A673 (cell line): ENCODE measurements around the gene SLC38A4. TPM values are rescaled to one million over a fixed set of nuclear protein-coding genes. Genes with fewer than 3 reads are reported as not detected.

Source experiments
- BruUV-seq: library from RNA; stranded (reverse); fragments of 400-500 nt; replicated peaks from 2 replicates; lab custom pipeline; 2021; lab: Mats Ljungman, UMichigan
- CTCF ChIA-PET: fragments of 300-600 bp; sonication (Branson Sonifier 250); formaldehyde crosslinking; loops from one replicate; lab custom pipeline; 2022; ENCODE audit warnings: antibody characterized with exemption; lab: Charles Lee
- POLR2A ChIA-PET: fragments of 300-600 bp; sonication (Branson Sonifier 250); formaldehyde crosslinking; loops from one replicate; lab custom pipeline; 2022; ENCODE audit warnings: antibody characterized with exemption; ENCODE audit not compliant: low non-redundant PET; lab: Charles Lee
- DNase-seq: peaks from one replicate; pipeline ENCODE4 v3.0.0-alpha.2; 2015; ENCODE audit warnings: low spot score
- H3K27ac ChIP-seq: fragments of 200-600 bp; sonication (generic); 2 replicates; pipeline ENCODE4 v1.5.1; 2016; ENCODE audit warnings: mixed run types, low read depth, mild to moderate bottlenecking, mixed read lengths, antibody characterized with exemption, low read length; ENCODE audit not compliant: poor library complexity, severe bottlenecking
- H3K27me3 ChIP-seq: fragments of 200-600 bp; sonication (generic); replicated peaks from 2 replicates; pipeline ENCODE4 v1.6.1; 2017; ENCODE audit warnings: mixed run types, low read depth, mild to moderate bottlenecking, mixed read lengths, antibody characterized with exemption, low read length; ENCODE audit not compliant: insufficient read depth, poor library complexity
- H3K36me3 ChIP-seq: fragments of 200-600 bp; sonication (generic); 2 replicates; pipeline ENCODE4 v1.6.1; 2016; ENCODE audit warnings: mixed run types, mild to moderate bottlenecking, mixed read lengths, antibody characterized with exemption, low read length; ENCODE audit not compliant: insufficient read depth, poor library complexity, severe bottlenecking
- H3K4me1 ChIP-seq: fragments of 200-600 bp; sonication (generic); 2 replicates; pipeline ENCODE4 v1.6.1; 2017; ENCODE audit warnings: mixed run types, mild to moderate bottlenecking, mixed read lengths, antibody characterized with exemption, low read length; ENCODE audit not compliant: insufficient read depth, poor library complexity, severe bottlenecking
- H3K4me3 ChIP-seq: fragments of 200-600 bp; sonication (generic); 2 replicates; pipeline ENCODE4 v1.5.1; 2016; ENCODE audit warnings: low read depth, mixed run types, mild to moderate bottlenecking, mixed read lengths, low read length; ENCODE audit not compliant: poor library complexity, severe bottlenecking
- H3K9me3 ChIP-seq: fragments of 200-600 bp; sonication (generic); 2 replicates; pipeline ENCODE4 v1.6.1; 2016; ENCODE audit warnings: mixed run types, low read depth, mild to moderate bottlenecking, mixed read lengths, antibody characterized with exemption, low read length; ENCODE audit not compliant: poor library complexity, severe bottlenecking
- CTCF ChIP-seq: fragments of 300-800, 200-600 bp; sonication (generic); conservative IDR thresholded peaks from 2 replicates; pipeline ENCODE4 v1.5.1; 2017; ENCODE audit warnings: low read depth, mild to moderate bottlenecking, antibody characterized with exemption, low read length, moderate library complexity, mixed read lengths
- EZH2 ChIP-seq: fragments of 200-600 bp; sonication (generic); IDR thresholded peaks from 2 replicates; pipeline ENCODE4 v1.6.1; 2017; ENCODE audit warnings: borderline replicate concordance, low read depth, mild to moderate bottlenecking, mixed read lengths, antibody characterized with exemption, low read length; ENCODE audit not compliant: poor library complexity, severe bottlenecking
- intact Hi-C: fragments of 100-400 bp; cut with micrococcal nuclease; formaldehyde crosslinking; loops from one replicate; pipeline ENCODE4 v1.10.0; 2022; ENCODE audit not compliant: unreplicated experiment
- total RNA-seq: library from RNA; stranded (reverse); gene quantifications from 2 replicates; pipeline ENCODE4 v1.2.3, GENCODE V29; 2021

Gene SLC38A4
- total RNA-seq, 1 experiment from 2014 or later, result 0.58 TPM

- H3K36me3 ChIP-seq, result no peaks in the 10 kb centered on the region
- ChIA-PET POLR2A (no interaction called here), CTCF (no interaction called here)
- DNase-seq, result no peak
- no peak overlapping the region for H3K27ac ChIP-seq
- H3K27me3 ChIP-seq, result peaks cover 53% of the 10 kb centered on the region
- intact Hi-C loops, result no loop called here
- H3K9me3 ChIP-seq, result no peaks in the 10 kb centered on the region
- BruUV-seq, result no TSS peak
- TF ChIP-seq EZH2 (no peak), CTCF (no peak)
- H3K4me3 ChIP-seq, result no peak overlapping the region
- H3K4me1 ChIP-seq, result no peaks in the 10 kb centered on the region
Observed at GRCh38 chr12:46832130-46832704, 6.4 kb upstream of the SLC38A4 start.

- H3K9me3 ChIP-seq, result no peaks in the 10 kb centered on the region
- CTCF ChIA-PET, result no interaction called here
- no peak for DNase-seq
- intact Hi-C loops, result no loop called here
- H3K4me1 ChIP-seq, result no peaks in the 10 kb centered on the region
- H3K27me3 ChIP-seq, result peaks cover 58% of the 10 kb centered on the region
- TF ChIP-seq CTCF (no peak), EZH2 (peak; percentile 62)
- no TSS peak for BruUV-seq
- H3K27ac ChIP-seq, result no peak overlapping the region
- no peaks in the 10 kb centered on the region for H3K36me3 ChIP-seq
- peak overlapping the region; percentile 23 for H3K4me3 ChIP-seq
- POLR2A ChIA-PET, result interaction anchor here (0.5 kb wide), 1 partner anchor 466 kb away, joined by 4 read pairs; no protein-coding TSS in a partner anchor
Observed at GRCh38 chr12:46831335-46832129, 5.7 kb upstream of the SLC38A4 start.

DNA sequence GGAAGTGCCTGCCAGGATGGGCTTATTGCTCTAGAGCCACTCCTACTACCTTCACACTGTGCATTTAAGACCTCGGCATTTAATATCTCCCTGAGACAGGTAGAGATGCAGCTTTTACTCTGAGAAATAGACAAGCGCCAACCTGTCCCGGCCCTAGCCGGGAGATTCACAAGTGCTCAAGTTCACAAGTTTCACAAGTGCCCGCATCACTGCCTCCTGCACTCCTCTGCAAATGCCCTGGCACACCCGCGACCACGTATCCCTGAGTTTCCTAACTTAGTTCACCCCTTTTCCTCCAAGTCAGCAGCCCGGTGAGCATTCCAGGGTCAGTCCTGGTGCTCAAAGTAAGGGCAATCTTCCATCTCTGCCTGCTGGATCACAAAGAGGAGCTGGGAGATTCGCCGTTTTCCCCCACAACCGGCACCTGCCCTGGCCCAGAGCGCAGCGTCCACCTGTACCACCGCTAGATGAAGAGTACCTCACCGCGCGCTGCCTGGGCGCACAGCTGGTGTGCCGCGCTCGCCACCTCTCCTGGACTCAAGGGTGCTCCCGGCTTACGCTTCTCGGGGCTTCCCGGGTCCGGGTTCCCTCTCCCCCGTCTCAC lies 5.0 kb upstream of the SLC38A4 start:
- intact Hi-C loops, result no loop called here
- POLR2A ChIA-PET, result interaction anchor here (0.5 kb wide), 1 partner anchor 465 kb away, joined by 4 read pairs; no protein-coding TSS in a partner anchor
- H3K4me1 ChIP-seq, result no peaks in the 10 kb centered on the region
- H3K27me3 ChIP-seq, result peaks cover 58% of the 10 kb centered on the region
- H3K9me3 ChIP-seq, result no peaks in the 10 kb centered on the region
- CTCF ChIA-PET, result no interaction called here
- H3K27ac ChIP-seq, result no peak overlapping the region
- peak overlapping the region; percentile 23 for H3K4me3 ChIP-seq
- no TSS peak for BruUV-seq
- no peak for DNase-seq
- H3K36me3 ChIP-seq, result no peaks in the 10 kb centered on the region
- no peak for TF ChIP-seq EZH2
- no peak for TF ChIP-seq CTCF
